GM19463 (cell line): Measurements from ENCODE around the gene SNX27.
"Not testable (repeated sequence)": the region's sequence is repeated elsewhere in the genome, so short reads cannot be mapped to it uniquely, and the experiment has no call there.

Experiments used
- ATAC-seq: cut with Tn5 transposase; IDR thresholded peaks from one replicate; pipeline ENCODE4 v1.9.1; 2021; ENCODE audit warnings: mild to moderate bottlenecking, moderate library complexity; ENCODE audit not compliant: unreplicated experiment

SNX27 gene

GRCh38 chr1:151638074-151638775, 26.4 kb downstream of the SNX27 start:
- ATAC-seq: no peak

- ATAC-seq: no peak
These were observed 27.0 kb downstream of the SNX27 start for GRCh38 chr1:151638812-151639211.

- no peak for ATAC-seq
These were observed 27.6 kb downstream of the SNX27 start for GRCh38 chr1:151639466-151639865.

DNA sequence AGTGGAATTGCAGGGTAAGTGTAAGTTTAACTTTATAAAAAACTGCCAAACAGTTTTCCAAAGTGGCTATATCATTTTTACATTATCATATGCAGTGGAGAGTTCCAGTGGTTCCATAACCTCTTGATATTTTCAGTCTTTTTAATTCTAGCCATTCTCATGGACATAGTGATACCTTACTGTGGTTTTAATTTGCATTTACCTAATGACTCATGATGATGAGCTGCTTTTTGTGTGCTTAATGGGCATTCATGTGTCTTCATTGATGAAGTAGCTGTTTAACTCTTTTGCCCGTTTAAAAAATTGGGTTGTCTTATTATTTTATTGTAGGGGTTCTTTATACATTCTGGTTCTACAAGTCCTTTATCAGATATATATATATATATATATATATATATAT, 29.4 kb downstream of the SNX27 start:
- no peak for ATAC-seq

- not testable (repeated sequence) for ATAC-seq
These were observed 31.2 kb downstream of the SNX27 start for GRCh38 chr1:151643085-151643484.

GRCh38 chr1:151644001-151644400, 32.2 kb downstream of the SNX27 start:
- ATAC-seq: no peak

DNA sequence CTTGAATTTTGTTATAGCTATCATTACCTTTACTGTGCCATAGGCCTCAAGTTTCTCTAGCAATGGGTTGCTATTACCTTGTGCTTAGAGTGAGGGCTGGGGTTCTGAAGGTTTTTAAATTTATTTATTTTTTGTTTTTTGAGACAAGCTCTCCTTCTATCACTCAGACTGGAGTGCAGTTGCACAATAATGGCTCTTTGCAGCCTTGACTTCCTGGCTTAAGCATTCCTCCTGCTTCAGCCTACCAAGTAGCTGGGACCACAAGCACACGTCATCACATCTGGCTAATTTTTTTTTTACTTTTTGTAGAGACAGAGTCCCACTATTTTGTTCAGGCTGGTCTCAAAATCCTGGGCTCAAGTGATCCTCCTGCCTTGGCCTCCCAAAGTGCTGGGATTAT, 41.5 kb downstream of the SNX27 start:
- ATAC-seq: no peak

DNA sequence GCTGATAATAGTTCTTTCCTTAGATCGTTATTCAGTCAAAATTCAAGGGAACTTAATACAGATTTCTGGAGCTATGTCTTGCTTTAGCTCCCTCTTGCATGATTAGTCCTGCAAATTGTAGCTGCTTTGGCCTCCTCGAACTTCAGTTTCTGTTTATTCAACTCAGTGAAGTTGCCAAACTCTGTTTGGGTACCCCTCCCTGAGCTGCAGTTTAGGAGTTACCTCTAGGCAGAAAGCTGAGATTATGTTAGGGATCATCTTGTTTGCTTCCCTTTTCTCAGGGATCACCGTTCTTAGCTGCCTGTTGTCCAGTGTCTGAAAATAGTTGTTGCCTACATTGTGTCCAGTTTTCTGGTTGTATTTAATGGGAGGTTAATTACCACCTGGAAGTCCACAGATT, 43.5 kb downstream of the SNX27 start:
- no peak for ATAC-seq

DNA sequence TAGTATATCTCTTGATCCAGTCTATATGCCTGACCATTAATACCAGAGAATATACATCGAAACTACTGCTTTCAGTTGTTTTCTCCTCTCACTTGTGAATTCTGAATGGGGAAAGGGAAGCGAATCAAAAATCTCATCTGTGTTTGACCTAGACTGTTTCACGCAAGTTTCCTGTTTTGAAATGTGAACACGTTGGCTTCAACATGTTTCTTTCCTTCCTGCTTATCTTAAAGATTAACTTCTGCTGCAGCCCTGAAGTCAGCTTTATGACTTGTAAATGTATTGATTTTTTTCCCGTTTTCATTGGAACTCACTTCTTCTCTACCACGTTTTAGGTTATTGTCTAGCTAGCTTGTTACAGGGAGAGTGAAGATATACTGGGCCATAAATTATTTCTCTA, 49.9 kb downstream of the SNX27 start:
- ATAC-seq: no peak

DNA sequence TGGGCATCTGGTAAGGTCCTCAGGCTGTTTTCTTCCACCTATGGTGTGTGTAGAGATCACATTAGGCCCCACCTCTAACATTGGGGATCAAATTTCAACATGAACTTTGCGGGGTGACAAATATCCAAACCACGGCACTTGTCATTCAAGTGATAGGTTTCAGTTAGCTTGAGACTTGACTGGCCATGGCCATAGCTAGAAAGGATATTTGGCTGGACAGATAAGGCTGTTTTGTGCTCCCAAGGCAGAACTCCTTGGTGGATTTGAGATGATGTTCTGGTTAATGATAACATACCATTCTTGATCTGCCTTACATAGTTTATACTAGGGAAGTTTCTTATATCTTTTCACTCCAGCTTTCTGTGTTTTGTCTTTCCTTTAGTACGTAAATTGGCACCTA, 56.2 kb downstream of the SNX27 start:
- ATAC-seq: no peak

- not testable (repeated sequence) for ATAC-seq
These were observed 58.3 kb downstream of the SNX27 start for GRCh38 chr1:151670036-151670675.

- no peak for ATAC-seq
These were observed 61.6 kb downstream of the SNX27 start for GRCh38 chr1:151673407-151673806.

DNA sequence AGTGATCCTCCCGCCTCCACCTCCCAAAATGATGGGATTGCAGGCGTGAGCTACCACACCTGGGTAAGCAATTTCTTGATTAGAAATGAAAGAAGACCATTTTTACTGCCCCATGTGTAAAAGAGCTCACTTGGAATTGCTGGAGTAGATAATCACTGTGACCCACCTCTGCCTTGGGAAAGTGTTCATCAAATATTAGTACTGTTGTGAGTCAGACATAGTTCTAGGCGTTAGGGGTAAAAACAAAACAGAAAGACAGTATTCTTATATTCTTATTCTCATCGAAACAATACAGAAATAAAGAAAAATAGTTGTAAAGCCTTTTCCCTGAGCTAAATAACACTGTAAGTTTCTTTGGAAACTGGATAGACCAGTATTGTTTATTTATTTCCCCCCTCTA, 68.5 kb downstream of the SNX27 start:
- ATAC-seq: no peak

DNA sequence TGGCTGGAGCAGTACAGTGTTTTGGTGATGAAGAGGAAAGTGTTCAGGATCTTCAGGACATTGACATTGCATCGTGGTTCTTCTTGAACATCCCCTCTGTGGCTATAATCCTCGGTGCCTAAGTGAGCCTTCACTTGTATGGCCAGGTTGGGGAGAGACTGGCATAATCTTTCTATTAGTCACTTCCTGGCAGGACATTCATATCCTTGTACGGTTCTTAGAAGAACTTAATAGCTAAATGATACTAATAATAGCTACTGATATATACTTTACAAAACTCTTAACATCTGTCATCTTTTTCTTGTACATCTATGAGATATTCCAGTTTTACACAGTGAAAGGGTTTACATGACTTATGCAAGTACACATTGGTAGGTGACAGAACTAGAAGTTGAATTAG, 69.0 kb downstream of the SNX27 start:
- ATAC-seq: no peak

DNA sequence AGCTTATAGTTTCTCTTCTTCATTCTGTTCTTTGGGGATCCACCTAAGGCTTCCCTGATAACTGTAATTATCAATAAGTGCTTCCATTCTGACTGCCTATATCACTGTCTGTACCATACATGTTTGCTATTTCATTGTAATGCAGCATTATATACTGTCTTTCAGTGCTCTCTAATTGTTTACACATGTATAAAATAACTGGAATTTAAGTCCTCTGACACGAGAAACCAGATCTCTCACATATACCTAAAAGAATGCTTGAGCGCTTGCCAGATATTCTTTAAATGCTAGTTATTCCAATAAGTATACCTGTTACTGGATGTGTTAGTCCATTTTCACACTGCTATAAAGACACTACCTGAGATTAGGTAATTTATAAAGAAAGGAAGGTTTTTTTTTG, 70.1 kb downstream of the SNX27 start:
- no peak for ATAC-seq

DNA sequence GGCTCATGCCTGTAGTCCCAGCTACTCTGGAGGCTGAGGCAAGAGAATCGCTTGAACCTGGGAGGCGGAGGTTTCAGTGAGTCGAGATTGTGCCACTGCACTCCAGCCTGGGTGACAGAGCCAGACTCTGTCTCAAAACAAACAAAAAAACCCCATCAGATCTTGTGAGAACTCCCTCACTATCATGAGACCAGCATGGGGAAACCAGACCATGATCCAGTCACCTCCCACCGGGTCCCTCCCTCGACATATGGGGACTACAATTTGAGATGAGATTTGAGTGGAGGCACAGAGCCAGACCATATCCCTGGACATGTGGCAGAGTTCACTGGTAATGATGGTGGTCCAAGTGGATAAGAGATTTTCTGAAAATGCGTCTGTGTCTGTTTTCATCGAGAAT, 71.1 kb downstream of the SNX27 start:
- ATAC-seq: not testable (repeated sequence)

GRCh38 chr1:151684128-151684527, 72.3 kb downstream of the SNX27 start:
- no peak for ATAC-seq

DNA sequence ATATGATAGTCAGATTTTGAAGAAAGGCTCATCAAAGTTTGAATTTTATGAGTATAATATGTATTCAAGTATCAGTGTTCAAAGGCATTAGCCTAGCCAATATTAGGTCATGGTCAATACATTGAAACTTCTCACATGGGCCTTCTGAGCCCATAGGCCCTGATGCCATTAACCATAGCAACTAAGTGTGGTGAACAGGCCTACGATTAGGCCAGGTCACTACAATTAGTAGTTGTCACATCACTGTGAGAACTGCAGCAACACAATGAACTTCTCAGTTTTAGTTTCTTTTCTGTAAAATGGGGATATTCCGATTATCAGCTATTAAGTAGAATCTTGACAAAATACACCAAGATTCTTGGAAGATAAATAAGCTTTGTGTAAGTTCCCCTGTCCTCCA, 74.7 kb downstream of the SNX27 start:
- ATAC-seq: no peak

- ATAC-seq: no peak
These were observed 77.6 kb downstream of the SNX27 start for GRCh38 chr1:151689494-151689893.

DNA sequence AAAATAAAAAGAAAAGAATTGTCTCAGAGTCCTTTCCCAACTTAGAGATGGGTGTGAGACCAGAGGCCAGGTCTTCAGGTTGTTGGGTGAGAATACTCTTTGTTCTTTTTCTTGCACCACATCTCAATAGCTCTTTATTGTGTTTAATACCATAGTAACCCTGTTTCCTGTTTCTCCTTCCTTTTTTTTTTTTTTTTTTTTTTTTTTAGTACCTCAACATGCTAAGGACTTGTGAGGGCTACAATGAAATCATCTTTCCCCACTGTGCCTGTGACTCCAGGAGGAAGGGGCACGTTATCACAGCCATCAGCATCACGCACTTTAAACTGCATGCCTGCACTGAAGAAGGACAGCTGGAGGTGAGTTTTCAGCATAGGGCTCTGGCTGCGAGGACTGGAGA, 80.4 kb downstream of the SNX27 start:
- no peak for ATAC-seq

- no peak for ATAC-seq
These were observed 81.3 kb downstream of the SNX27 start for GRCh38 chr1:151693057-151693651.

DNA sequence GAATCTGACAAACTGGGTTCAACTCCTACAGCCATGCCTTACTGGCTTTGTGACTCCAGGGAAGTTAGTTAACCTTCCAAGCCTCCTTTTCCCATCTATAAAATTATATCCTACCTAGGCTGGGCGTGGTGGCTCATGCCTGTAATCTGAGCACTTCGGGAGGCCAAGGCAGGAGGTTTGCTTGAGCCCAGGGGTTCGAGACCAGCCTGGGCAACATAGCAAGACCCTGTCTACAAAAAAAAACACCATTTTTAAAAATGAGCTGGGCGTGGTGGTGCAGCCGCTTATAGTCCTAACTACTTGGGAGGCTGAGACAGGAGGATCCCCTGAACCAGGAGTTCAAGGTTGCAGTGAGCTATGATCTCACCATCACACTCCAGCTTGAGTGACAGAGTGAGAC, 89.7 kb downstream of the SNX27 start:
- ATAC-seq: no peak
